DMS153 (cell line): Measurements from ENCODE around the gene AFAP1L2.
A peak's percentile ranks its signal among the peaks of the same experiment; 100 is the strongest.

Experiments
- DNase-seq: peaks from one replicate; lab custom pipeline; 2025; lab: John Stamatoyannopoulos, UW

The AFAP1L2 gene

GRCh38 chr10:114408968-114409444 is 4.7 kb upstream of the AFAP1L2 start:
- no peak for DNase-seq

DNA sequence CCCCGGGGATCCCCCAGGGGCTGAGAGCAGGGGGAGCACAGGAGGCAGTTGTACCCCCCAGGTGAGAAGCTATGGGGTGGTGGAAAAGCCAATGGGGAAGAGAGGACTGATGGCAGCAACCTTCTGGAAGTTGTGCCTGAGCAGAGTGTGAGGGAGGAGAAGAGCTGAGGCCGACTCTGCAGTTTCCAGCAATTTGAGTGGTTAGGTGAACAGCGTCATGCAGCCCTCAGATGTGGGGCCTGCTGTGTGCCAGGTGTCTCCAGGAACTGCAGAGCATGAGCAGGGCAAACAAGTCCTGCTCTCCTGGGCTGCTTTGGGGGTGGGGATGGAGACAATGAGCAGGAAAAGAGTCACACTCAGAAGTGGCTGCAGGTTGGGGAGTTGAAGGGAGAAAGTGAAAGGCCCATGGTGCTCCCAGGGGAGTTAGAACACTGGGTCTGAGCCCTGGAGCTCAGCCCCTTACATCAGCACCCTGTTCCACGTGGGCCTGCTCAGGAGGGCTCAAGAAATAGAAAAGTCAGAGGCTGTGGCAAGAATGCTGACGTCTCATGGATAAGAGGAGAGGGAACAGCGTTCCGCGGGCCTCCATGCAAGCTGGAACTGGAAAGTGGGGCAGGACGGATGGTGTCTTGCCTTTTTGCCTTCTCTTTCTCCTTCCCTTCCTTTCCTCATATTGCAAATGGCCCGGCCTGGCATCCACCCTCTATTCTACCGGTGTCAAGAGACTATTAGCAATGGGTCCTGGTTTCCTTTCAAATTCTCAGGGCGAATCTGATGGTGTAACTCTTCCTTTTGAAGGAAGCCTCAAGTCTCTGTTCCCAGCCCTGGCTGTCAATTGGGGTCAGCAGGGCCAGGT is 4.0 kb upstream of the AFAP1L2 start:
- DNase-seq, result peak; percentile 66

- no peak for DNase-seq
Measured at GRCh38 chr10:114406455-114406854, 2.2 kb upstream of the AFAP1L2 start.

DNA sequence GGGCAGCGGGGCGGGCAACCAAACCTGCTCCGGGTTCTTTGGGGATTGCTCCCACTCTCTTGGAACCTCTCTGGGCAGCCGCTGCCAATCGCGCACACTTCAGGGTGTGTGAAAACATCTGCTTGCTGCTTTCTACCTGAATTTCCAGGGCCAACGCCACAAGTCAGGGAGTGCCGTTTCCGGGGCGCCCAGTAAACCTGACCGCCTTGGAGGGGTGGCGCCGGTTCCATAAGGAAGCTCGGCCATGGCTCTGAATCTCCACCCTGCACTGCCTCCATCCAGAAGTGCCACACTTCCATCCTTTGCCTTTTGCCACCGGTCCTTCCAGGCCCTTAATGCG is 679 bp upstream of the AFAP1L2 start:
- no peak for DNase-seq

GRCh38 chr10:114403541-114404161 is 651 bp downstream of the AFAP1L2 start:
- DNase-seq, result no peak

DNA sequence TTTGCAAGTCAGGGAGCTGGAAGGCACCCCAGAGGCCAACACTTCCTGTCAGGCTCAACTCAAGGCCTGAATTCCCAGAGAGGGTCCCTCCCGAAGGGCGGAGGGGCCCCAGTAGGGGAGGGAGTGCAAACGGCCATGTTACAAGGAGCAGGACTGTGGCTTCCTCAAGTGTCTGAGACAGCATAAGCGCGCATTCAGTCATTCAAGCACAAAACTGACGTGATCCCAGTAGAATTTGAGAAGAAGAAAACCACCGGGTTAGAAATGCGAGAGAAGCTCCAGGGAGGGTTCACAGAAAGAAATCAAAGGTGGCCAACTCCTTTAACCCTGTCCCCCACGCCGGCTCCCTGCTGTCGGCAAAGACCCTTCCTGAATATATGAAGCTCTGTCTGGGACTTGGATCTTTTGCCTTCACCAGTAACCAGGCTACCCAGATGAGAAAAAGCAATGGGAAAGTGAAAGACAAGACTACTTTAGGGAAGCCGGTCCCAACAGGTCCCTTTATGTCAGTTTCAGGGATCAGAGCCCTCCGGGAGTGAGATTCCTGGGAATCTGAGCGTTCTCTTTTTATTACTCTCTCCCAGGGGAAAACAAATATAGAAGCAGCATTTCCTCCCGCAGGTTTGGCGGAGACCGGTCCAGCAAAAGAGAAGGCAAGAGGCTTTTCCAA is 1.3 kb downstream of the AFAP1L2 start:
- DNase-seq, result no peak

GRCh38 chr10:114402233-114402632 is 2.1 kb downstream of the AFAP1L2 start:
- DNase-seq, result no peak

DNA sequence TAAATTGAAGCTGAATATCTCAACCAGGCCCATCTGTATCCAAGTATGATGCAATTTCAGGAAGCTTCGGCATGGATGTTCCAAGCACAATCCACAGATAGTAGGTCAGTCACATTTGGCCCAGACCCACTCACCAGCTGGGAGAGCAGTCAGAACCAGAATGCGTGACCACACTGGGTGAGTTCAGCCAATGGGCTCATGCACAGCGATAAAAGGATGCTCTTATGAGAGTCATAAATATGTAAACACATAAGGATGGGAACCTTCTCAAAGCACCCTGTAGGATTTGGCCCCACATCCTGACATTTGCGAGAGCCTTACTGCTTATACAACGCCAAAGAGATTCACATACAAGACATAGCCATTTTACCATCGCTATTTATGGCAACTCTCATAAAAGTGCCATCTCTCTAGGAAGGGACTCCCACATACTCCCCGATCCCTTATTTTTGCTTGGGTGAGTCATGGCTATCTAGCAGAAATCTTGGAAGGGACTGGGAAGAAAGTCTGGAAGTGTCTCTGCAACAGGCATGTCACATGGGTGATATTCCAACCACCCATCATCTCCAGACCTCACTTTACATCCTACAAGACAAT is 3.0 kb downstream of the AFAP1L2 start:
- DNase-seq, result no peak

- no peak for DNase-seq
Measured at GRCh38 chr10:114400091-114400490, 4.2 kb downstream of the AFAP1L2 start.

DNA sequence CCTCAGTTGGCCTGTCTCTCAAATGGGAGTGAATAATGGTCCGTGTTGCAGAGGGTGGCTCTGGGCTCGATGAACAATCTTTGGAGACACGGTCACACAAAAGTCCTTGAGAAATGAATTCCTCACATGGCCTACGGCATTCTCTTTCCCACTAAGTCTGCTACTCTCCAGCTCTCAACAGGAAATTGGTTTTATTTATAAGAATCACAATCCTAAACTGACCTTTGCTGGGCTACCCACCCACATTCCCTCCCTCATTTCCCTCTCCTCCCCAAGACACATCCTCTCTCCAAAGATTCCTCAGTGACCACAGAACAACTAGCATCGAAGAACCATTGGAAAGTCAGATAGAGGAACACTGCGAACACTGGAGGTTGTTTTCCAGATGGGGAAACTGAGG is 4.7 kb downstream of the AFAP1L2 start:
- DNase-seq, result no peak

- no peak for DNase-seq
Measured at GRCh38 chr10:114398587-114399331, 5.5 kb downstream of the AFAP1L2 start.

DNA sequence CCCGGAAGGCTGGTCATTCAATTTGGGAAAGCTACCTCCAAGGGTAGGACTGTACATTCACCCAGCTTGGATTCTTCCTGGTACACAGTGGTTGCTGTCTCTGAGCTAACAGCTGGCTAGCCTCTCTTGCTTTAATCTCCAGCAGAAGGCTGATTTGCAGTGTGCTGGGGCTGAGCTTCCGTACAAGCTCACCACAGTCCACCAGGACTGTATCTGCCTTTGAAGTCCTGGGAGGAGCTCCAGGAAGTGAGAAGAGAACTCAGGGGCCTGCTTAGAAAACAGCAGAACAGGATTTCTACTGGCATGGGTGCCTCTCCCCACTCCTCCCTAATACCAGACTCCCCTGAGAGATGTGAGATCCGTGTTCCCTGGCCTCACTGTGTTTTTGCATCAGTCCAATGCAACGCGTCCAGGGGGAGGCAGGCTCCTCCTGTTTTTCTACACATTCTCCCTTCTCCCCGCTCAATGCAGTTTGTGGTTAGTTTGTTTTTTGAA is 6.6 kb downstream of the AFAP1L2 start:
- DNase-seq, result no peak

DNA sequence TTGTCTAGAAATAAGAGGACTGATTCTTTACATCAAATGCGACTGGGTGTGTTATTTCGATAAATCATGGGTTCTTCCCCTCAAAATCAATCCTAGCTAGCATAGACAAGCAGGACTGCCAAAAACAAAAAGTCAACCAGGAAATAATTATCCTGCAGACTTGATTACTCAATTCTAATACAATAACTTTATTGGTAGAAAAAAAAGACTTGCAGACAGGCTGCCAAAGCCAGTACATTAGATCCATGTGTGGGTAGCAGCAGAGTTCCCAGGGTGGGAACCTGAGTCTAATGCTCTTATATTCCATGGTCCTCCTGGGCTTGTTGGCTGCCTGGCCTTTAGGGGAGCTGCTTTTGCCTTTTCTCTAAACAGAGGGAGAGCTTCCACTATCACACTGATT is 7.8 kb downstream of the AFAP1L2 start:
- DNase-seq, result no peak

DNA sequence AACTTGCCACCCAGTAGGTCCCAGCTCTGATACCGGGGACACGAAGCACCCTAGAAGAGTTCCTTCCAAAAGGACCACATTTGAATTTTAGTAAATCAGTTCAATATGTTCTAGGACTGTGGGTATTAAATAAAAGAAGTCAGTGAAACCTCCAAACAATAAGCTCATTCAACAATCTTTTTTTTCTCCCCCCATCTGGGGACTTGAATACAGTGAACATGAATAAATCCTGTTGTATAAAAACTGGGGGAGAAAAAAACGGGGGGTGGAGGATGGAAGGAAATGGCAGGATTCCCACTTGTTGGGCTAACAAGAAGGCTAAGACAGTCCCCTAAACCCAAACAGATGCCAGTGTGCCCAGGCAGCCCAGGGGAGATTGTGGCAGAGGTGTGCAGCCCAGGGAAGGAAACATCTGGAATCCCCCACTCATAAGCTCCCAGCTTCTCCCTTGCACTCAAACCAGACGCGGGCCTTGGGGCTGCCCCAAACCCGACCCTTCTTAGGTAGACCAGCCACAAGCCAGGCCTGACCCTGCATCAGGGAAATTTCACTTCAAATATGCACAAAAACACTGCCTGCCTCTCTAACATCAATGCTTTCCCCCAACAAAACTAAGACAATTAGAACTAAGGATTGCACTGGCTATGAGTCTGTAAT is 8.8 kb downstream of the AFAP1L2 start:
- no peak for DNase-seq

GRCh38 chr10:114394531-114394930 is 9.8 kb downstream of the AFAP1L2 start:
- DNase-seq, result no peak

- DNase-seq, result no peak
Measured at GRCh38 chr10:114393886-114394285, 10.4 kb downstream of the AFAP1L2 start.

GRCh38 chr10:114393482-114393881 is 10.8 kb downstream of the AFAP1L2 start:
- no peak for DNase-seq

- no peak for DNase-seq
Measured at GRCh38 chr10:114392112-114392835, 12.0 kb downstream of the AFAP1L2 start.

DNA sequence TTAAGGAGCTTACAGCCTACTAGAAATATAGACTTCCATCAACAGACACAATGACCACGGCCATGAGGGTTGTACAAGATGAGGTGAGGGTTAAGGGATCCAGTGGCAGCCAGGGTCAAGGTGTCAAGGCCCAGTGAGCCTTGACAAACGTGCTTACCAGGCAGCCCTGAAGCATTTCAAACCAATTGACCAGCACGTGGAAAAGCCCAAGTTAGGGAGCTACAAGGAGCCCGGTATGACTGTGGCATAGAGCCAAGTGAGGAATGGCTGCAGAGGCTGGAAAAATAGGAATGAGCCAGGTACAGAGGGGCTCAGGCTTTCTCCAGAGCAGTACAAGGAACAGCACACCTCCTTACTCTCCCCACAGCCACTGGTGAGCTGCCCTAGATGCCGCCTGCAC is 12.7 kb downstream of the AFAP1L2 start:
- no peak for DNase-seq

DNA sequence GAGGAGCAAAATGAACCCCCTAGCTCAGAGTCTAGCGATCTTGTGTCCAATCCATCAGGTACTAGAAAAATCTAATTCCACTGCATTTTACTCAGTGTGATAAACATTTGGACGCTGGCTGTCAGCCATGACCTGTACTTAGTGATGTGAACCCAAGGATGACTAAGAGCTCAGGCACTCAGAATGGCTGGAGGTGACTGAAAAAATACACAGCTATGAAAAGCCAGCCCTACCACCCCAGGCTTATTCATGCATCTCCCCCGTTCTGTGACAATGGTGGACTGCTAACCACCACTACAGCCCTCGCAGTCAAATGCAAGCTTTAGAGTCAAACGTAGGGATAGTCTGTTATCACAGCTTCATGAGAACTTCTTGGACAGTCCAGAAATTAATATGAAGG is 14.9 kb downstream of the AFAP1L2 start:
- no peak for DNase-seq

- DNase-seq, result no peak
Measured at GRCh38 chr10:114388275-114388674, 16.0 kb downstream of the AFAP1L2 start.
